Caco-2 (cell line): ENCODE data around the gene MSH3. TPM values are rescaled to one million over a fixed set of nuclear protein-coding genes. Genes with fewer than 3 reads are reported as not detected.

Experiments used
- BruUV-seq: library from RNA; stranded (reverse); fragments of 400-500 nt; replicated peaks from 2 replicates; lab custom pipeline; 2021; lab: Mats Ljungman, UMichigan
- CTCF ChIA-PET: fragments of 300-600 bp; sonication (Branson Sonifier 250); formaldehyde crosslinking; loops from one replicate; lab custom pipeline; 2022; ENCODE audit warnings: antibody characterized with exemption; lab: Charles Lee
- POLR2A ChIA-PET: fragments of 300-600 bp; sonication (Branson Sonifier 250); formaldehyde crosslinking; loops from one replicate; lab custom pipeline; 2022; ENCODE audit warnings: antibody characterized with exemption; lab: Charles Lee
- DNase-seq, 2 experiments: peaks; one replicate each; pipeline versions ENCODE4 v3.0.0 to v3.0.0-alpha.2; 2020 to 2022
- H3K27me3 ChIP-seq: replicated peaks from 2 replicates; pipeline ENCODE4 v1.6.0; 2011; ENCODE audit warnings: low read length; ENCODE audit not compliant: control insufficient read depth, insufficient read depth
- H3K36me3 ChIP-seq: 2 replicates; pipeline ENCODE4 v1.5.1; 2011; ENCODE audit warnings: low read length; ENCODE audit not compliant: control insufficient read depth, insufficient read depth
- H3K4me1 ChIP-seq: fragments of 250-450 bp; sonication (Bioruptor Pico); 2 replicates; pipeline ENCODE4 v1.5.1; 2020; ENCODE audit warnings: mild to moderate bottlenecking
- H3K4me3 ChIP-seq: 2 replicates; pipeline ENCODE4 v1.5.1; 2011; ENCODE audit warnings: low read depth, mild to moderate bottlenecking, control low read depth, low read length
- H3K9me3 ChIP-seq: fragments of 250-450 bp; sonication (Bioruptor Pico); 2 replicates; pipeline ENCODE4 v1.5.1; 2020; ENCODE audit warnings: mild to moderate bottlenecking, moderate library complexity
- H3K27ac Mint-ChIP-seq: one replicate; pipeline ENCODE4 v1.8.0; 2022; ENCODE audit warnings: mixed read lengths; ENCODE audit not compliant: unreplicated experiment
- H3K27me3 Mint-ChIP-seq: one replicate; pipeline ENCODE4 v1.8.0; 2022; ENCODE audit warnings: mixed read lengths; ENCODE audit not compliant: insufficient read depth, unreplicated experiment
- H3K36me3 Mint-ChIP-seq: one replicate; pipeline ENCODE4 v1.8.0; 2022; ENCODE audit warnings: mild to moderate bottlenecking, mixed read lengths; ENCODE audit not compliant: insufficient read depth, unreplicated experiment
- H3K4me1 Mint-ChIP-seq: one replicate; pipeline ENCODE4 v1.8.0; 2022; ENCODE audit warnings: low read depth, mixed read lengths; ENCODE audit not compliant: unreplicated experiment
- H3K4me3 Mint-ChIP-seq: one replicate; pipeline ENCODE4 v1.8.0; 2022; ENCODE audit warnings: mild to moderate bottlenecking, moderate library complexity, mixed read lengths; ENCODE audit not compliant: unreplicated experiment
- H3K9me3 Mint-ChIP-seq: one replicate; pipeline ENCODE4 v1.8.0; 2022; ENCODE audit warnings: mixed read lengths; ENCODE audit not compliant: unreplicated experiment
- CTCF ChIP-seq, 2 experiments: fragments of 200-600 bp in 1 of 2; IDR thresholded peaks; 1 replicate in 1 of 2; 2 replicates in 1 of 2; pipeline versions ENCODE4 v1.5.1 to v1.8.0; 2011 to 2022; ENCODE audit warnings: antibody characterized with exemption in 1 of 2, control low read depth in 1 of 2, inconsistent platforms in 1 of 2, low read depth in 1 of 2, low read length in 1 of 2, mild to moderate bottlenecking in 1 of 2, moderate library complexity in 1 of 2; ENCODE audit not compliant: insufficient read depth in 1 of 2, severe bottlenecking in 1 of 2, unreplicated experiment in 1 of 2
- intact Hi-C: fragments of 100-400 bp; cut with micrococcal nuclease; formaldehyde crosslinking; loops from one replicate; pipeline ENCODE4 v1.10.0; 2022; ENCODE audit not compliant: unreplicated experiment
- total RNA-seq: library from RNA; stranded (reverse); gene quantifications from 2 replicates; pipeline ENCODE4 v1.2.3, GENCODE V29; 2022

MSH3 gene
- total RNA-seq, 1 experiment from 2014 or later, result 17.1 TPM

GRCh38 chr5:80608731-80609130 lies 45.7 kb upstream of the MSH3 start:
- no peak overlapping the region for H3K4me3 Mint-ChIP-seq
- no peaks in the 10 kb centered on the region for H3K36me3 Mint-ChIP-seq
- H3K9me3 Mint-ChIP-seq, result no peaks in the 10 kb centered on the region
- H3K27me3 Mint-ChIP-seq, result no peaks in the 10 kb centered on the region
- Histone ChIP-seq H3K4me3 (no peak overlapping the region), H3K4me1 (no peaks in the 10 kb centered on the region), H3K9me3 (0 out of 2 replicates have a peak, but pooled peaks cover 7% of the 10 kb centered on the region), H3K27me3 (no peaks in the 10 kb centered on the region), H3K36me3 (no peaks in the 10 kb centered on the region)
- no peak for DNase-seq
- intact Hi-C loops, result no loop called here
- POLR2A ChIA-PET, result no interaction called here
- CTCF ChIA-PET, result no interaction called here
- H3K27ac Mint-ChIP-seq, result no peak overlapping the region
- no peak for TF ChIP-seq CTCF (IDR thresholded peaks at IDR 0.05; ENCODE audit: insufficient read depth in 1 of 2, low read depth in 1 of 2, low read length in 1 of 2, severe bottlenecking in 1 of 2, unreplicated experiment in 1 of 2)
- no peaks in the 10 kb centered on the region for H3K4me1 Mint-ChIP-seq
- no TSS peak for BruUV-seq

- H3K4me1 ChIP-seq, result no peaks in the 10 kb centered on the region
- Mint-ChIP-seq H3K4me3 (no peak overlapping the region), H3K36me3 (no peaks in the 10 kb centered on the region), H3K4me1 (no peaks in the 10 kb centered on the region), H3K27me3 (no peaks in the 10 kb centered on the region), H3K9me3 (no peaks in the 10 kb centered on the region), H3K27ac (no peak overlapping the region)
- no peak overlapping the region for H3K4me3 ChIP-seq
- H3K36me3 ChIP-seq, result no peaks in the 10 kb centered on the region
- ChIA-PET CTCF (no interaction called here), POLR2A (no interaction called here)
- BruUV-seq, result no TSS peak
- H3K27me3 ChIP-seq, result no peaks in the 10 kb centered on the region
- DNase-seq, result no peak
- intact Hi-C loops, result no loop called here
- TF ChIP-seq CTCF (IDR thresholded peaks at IDR 0.05; ENCODE audit: insufficient read depth in 1 of 2, low read depth in 1 of 2, low read length in 1 of 2, severe bottlenecking in 1 of 2, unreplicated experiment in 1 of 2), result no peak
- H3K9me3 ChIP-seq, result 0 out of 2 replicates have a peak, but pooled peaks cover 7% of the 10 kb centered on the region
Measured at GRCh38 chr5:80609692-80610091, 44.8 kb upstream of the MSH3 start.

- no peaks in the 10 kb centered on the region for H3K36me3 Mint-ChIP-seq
- no peak overlapping the region for H3K27ac Mint-ChIP-seq
- 0 out of 2 replicates have a peak, but pooled peaks cover 7% of the 10 kb centered on the region for H3K9me3 ChIP-seq
- intact Hi-C loops, result no loop called here
- H3K4me3 Mint-ChIP-seq, result no peak overlapping the region
- ChIA-PET CTCF (interaction anchor here (0.7 kb wide), 1 partner anchor 165 kb away, joined by 5 read pairs; no protein-coding TSS in a partner anchor), POLR2A (no interaction called here)
- H3K27me3 Mint-ChIP-seq, result no peaks in the 10 kb centered on the region
- no peaks in the 10 kb centered on the region for H3K27me3 ChIP-seq
- H3K4me1 Mint-ChIP-seq, result no peaks in the 10 kb centered on the region
- H3K4me1 ChIP-seq, result no peaks in the 10 kb centered on the region
- H3K36me3 ChIP-seq, result no peaks in the 10 kb centered on the region
- DNase-seq, result no peak
- BruUV-seq, result no TSS peak
- H3K4me3 ChIP-seq, result no peak overlapping the region
- TF ChIP-seq CTCF (IDR thresholded peaks at IDR 0.05; ENCODE audit: insufficient read depth in 1 of 2, low read depth in 1 of 2, low read length in 1 of 2, severe bottlenecking in 1 of 2, unreplicated experiment in 1 of 2), result no peak
- H3K9me3 Mint-ChIP-seq, result no peaks in the 10 kb centered on the region
Measured at GRCh38 chr5:80615266-80615914, 39.1 kb upstream of the MSH3 start.
